Upper lobe of left lung (tissue), 6 donors: Measurements from ENCODE around the gene DNAJC21. TPM values are rescaled to one million over a fixed set of nuclear protein-coding genes. Genes with fewer than 3 reads are reported as not detected.

Experiments used
- ATAC-seq, 2 donors: fragments of 200-7000 bp; cut with Tn5 transposase; one replicate each; pipeline ENCODE4 v1.9.1; 2022; ENCODE audit warnings: mild to moderate bottlenecking in 2 of 2, moderate library complexity in 2 of 2; ENCODE audit not compliant: low FRiP score in 2 of 2
- DNase-seq, 2 donors: peaks; one replicate each; pipeline ENCODE4 v3.0.0-alpha.2; 2019 to 2020
- H3K27ac ChIP-seq, 4 donors: fragments of 200-600 bp; sonication (generic); one replicate each; pipeline ENCODE4 v1.5.1; 2016 to 2019
- H3K27me3 ChIP-seq, 4 donors: fragments of 200-600 bp; sonication (generic); one replicate each; pipeline ENCODE4 v1.5.1; 2017 to 2019
- H3K36me3 ChIP-seq, 4 donors: fragments of 200-600 bp; sonication (generic); one replicate each; pipeline ENCODE4 v1.5.1; 2016 to 2019
- H3K4me1 ChIP-seq, 4 donors: fragments of 200-600 bp; sonication (generic); one replicate each; pipeline ENCODE4 v1.5.1; 2018 to 2019
- H3K4me3 ChIP-seq, 4 donors: fragments of 200-600 bp; sonication (generic); one replicate each; pipeline ENCODE4 v1.5.1; 2017 to 2019; ENCODE audit warnings: mild to moderate bottlenecking in 2 of 4, moderate library complexity in 1 of 4
- H3K9me3 ChIP-seq, 4 donors: fragments of 200-600 bp; sonication (generic); one replicate each; pipeline ENCODE4 v1.5.1; 2018 to 2019
- EP300 ChIP-seq, 4 donors: sonication (generic); formaldehyde crosslinking; IDR thresholded peaks; one replicate each; pipeline ENCODE4 v1.5.1; 2017; ENCODE audit warnings: antibody characterized with exemption in 4 of 4, control low read depth in 2 of 4
- POLR2A ChIP-seq, 4 donors: fragments of 450-650 bp; IDR thresholded peaks; one replicate each; pipeline ENCODE4 v1.5.1; 2016 to 2017; ENCODE audit warnings: antibody characterized with exemption in 4 of 4, mild to moderate bottlenecking in 2 of 4
- POLR2AphosphoS5 ChIP-seq, 2 donors: sonication (generic); formaldehyde crosslinking; IDR thresholded peaks; one replicate each; pipeline ENCODE4 v1.5.1; 2017; ENCODE audit warnings: antibody characterized with exemption in 2 of 2
- WGBS, 2 donors: methylation state at CpG; one replicate each; pipeline ENCODE4 v1.1.5; 2017 to 2018; 5-methylcytosine and 5-hydroxymethylcytosine counted together
- total RNA-seq, 6 donors: library from RNA; depleted of rRNA in 4 of 6; stranded (reverse); fragments of >200 nt in 4 of 6; gene quantifications; one replicate each; pipeline versions ENCODE4 v1.1.0 to v1.2.1, GENCODE V29; 2016 to 2021
- TF ChIP-seq, protein P1 (sequence below), 6 experiments: fragments of 450-650 bp in 4 of 6; fragments of 200-600 bp in 2 of 6; sonication (generic) in 2 of 6; IDR thresholded peaks; one replicate each; pipeline ENCODE4 v1.5.1; 2016 to 2019; ENCODE audit warnings: antibody characterized with exemption in 6 of 6
- donor health status: DM: no; HTN: no; CAD: no; lungs with moderate emphysema.
- donor health status: DM: no; HTN: yes; CAD: no; lungs with severe emphysema.

Gene DNAJC21
- total RNA-seq, 6 donors from 2014 or later: 41.2 to 93.2 (median 46.3) TPM

DNA sequence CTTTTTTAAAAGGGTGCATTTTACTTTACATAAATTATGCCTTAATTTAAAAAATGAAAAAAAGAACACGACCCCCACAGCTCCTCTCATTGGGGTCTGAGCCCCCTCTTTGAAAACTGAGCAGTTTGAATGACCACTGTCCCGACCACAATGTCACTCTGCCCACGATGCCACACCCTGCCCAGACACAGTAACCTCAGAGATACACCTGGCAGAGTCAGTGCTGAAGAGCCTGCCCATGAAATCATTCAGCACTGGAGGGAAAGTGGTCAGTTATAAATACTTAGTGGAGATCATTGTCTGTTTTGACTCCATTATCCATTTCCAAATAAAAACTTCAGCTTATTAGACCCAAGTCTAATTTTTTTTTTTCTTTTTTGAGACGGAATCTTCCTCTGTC lies 49.3 kb downstream of the DNAJC21 start:
- no peaks in the 10 kb centered on the region for H3K36me3 ChIP-seq
- no peaks in the 10 kb centered on the region for H3K4me1 ChIP-seq
- 54 to 69% methylated on average over 4 of the region's 4 CpGs for WGBS, 2 donors
- H3K27me3 ChIP-seq: no peaks in the 10 kb centered on the region
- ATAC-seq (no peak), DNase-seq (no peak)
- H3K4me3 ChIP-seq: no peak overlapping the region
- no peaks in the 10 kb centered on the region for H3K9me3 ChIP-seq
- no peak overlapping the region for H3K27ac ChIP-seq
- TF ChIP-seq, protein P1, sequence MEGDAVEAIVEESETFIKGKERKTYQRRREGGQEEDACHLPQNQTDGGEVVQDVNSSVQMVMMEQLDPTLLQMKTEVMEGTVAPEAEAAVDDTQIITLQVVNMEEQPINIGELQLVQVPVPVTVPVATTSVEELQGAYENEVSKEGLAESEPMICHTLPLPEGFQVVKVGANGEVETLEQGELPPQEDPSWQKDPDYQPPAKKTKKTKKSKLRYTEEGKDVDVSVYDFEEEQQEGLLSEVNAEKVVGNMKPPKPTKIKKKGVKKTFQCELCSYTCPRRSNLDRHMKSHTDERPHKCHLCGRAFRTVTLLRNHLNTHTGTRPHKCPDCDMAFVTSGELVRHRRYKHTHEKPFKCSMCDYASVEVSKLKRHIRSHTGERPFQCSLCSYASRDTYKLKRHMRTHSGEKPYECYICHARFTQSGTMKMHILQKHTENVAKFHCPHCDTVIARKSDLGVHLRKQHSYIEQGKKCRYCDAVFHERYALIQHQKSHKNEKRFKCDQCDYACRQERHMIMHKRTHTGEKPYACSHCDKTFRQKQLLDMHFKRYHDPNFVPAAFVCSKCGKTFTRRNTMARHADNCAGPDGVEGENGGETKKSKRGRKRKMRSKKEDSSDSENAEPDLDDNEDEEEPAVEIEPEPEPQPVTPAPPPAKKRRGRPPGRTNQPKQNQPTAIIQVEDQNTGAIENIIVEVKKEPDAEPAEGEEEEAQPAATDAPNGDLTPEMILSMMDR (IDR thresholded peaks at IDR 0.05): no peak
- TF ChIP-seq EP300 (IDR thresholded peaks at IDR 0.05): no peak
- no peak for TF ChIP-seq POLR2A (IDR thresholded peaks at IDR 0.05)
- TF ChIP-seq POLR2AphosphoS5 (IDR thresholded peaks at IDR 0.05): no peak

DNA sequence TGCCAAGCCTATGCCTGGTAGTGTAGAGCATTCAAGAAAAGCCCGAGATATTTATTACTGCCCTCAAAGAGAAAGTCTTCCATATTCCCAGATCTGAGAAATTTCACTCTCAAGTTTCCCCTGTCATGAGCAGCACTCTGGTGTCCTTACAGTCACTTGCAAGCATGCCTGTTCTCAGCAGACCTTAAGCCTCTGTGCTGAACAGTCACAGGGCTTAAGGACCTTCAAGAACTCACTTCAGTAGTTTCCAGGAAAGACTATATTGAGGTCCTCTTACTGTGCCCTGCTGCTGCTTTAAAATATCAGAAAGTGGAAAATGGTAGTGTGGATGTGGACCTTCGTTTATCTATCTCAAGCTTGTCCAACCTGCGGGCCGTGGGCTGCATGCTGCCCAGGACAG lies 53.5 kb downstream of the DNAJC21 start:
- DNase-seq (peak in 1 of 2 donors; percentile 42), ATAC-seq (peak in 1 of 2 donors; percentile 30)
- Histone ChIP-seq H3K36me3 (no peaks in the 10 kb centered on the region), H3K4me1 (no peaks in the 10 kb centered on the region), H3K27ac (no peak overlapping the region), H3K9me3 (peaks cover 0 to 13% (median 2%) of the 10 kb centered on the region in 4 donors), H3K27me3 (no peaks in the 10 kb centered on the region), H3K4me3 (no peak overlapping the region)
- 70 to 71% methylated on average over 4 of the region's 4 CpGs for WGBS, 2 donors
- TF ChIP-seq POLR2AphosphoS5 (IDR thresholded peaks at IDR 0.05) (no peak), POLR2A (IDR thresholded peaks at IDR 0.05) (no peak), EP300 (IDR thresholded peaks at IDR 0.05) (peak in 1 of 4 donors; percentile 66)
- TF ChIP-seq, protein P1 (IDR thresholded peaks at IDR 0.05): no peak

DNA sequence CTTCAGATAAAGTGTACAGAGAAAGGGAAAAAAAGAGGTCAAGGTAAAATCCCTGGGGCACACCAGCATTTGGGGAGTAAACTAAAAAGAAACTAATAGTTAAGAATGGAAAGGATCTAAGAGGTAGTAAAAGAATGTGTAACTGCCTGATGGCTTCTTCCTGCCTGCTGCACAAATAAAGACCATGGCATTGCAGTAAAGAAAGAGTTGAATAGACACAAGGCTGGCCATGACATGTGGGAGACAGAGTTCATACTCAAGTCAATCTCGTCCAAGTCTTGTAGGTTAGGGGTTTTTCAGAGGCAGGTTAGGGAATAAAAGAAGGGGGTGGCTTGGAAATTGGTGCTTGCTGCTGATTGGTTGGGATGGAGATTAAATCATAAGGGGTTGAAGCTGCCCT lies 57.6 kb downstream of the DNAJC21 start:
- TF ChIP-seq EP300 (IDR thresholded peaks at IDR 0.05) (no peak), POLR2AphosphoS5 (IDR thresholded peaks at IDR 0.05) (no peak), POLR2A (IDR thresholded peaks at IDR 0.05) (no peak)
- TF ChIP-seq, protein P1 (IDR thresholded peaks at IDR 0.05): no peak
- DNase-seq (no peak), ATAC-seq (no peak)
- no peaks in the 10 kb centered on the region for H3K36me3 ChIP-seq
- no peak overlapping the region for H3K27ac ChIP-seq
- H3K9me3 ChIP-seq: peaks cover 0 to 13% (median 2%) of the 10 kb centered on the region in 4 donors
- WGBS, 2 donors: 72 to 82% methylated on average over 1 of the region's 1 CpG
- H3K27me3 ChIP-seq: no peaks in the 10 kb centered on the region
- H3K4me3 ChIP-seq: no peak overlapping the region
- H3K4me1 ChIP-seq: no peaks in the 10 kb centered on the region

DNA sequence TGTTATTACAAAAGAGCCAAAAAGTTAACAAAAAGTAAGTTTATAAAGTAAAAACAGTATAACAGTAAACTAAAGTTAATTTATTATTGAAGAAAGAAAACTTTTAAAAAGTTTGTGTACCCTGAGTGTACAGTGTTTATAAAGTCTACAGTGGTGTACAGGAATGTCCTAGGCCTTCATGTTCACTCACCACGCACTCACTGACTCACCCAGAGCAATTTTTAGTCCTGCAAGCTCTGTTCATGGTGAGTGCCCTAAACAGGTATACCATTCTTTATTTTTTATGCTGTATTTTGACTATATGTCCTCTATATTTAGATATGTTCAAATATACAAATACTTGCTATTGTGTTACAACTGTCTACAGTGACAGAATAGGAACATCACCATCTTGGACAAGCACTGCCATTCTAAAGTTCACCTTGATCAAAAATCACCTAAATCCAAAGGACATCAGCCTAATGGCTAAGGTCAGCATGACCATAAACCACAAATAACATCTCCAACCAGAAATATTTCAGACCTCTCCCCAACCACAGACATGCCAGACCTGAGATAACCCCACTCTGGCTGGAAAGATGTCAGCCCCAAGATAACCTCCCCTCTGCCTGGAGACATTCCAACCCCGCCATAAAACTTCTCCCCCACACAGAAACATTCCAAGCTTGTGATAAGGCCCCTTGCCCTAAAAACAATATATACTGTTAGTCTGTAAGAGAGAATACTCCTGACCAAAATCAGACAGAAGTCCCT lies 62.3 kb downstream of the DNAJC21 start:
- Histone ChIP-seq H3K4me3 (no peak overlapping the region), H3K27me3 (no peaks in the 10 kb centered on the region), H3K27ac (no peak overlapping the region), H3K4me1 (no peaks in the 10 kb centered on the region), H3K36me3 (no peaks in the 10 kb centered on the region), H3K9me3 (peaks cover 0 to 4% (median 2%) of the 10 kb centered on the region in 4 donors)
- TF ChIP-seq EP300 (IDR thresholded peaks at IDR 0.05) (no peak), POLR2A (IDR thresholded peaks at IDR 0.05) (no peak)
- DNase-seq (no peak), ATAC-seq (no peak)
- 82 to 86% methylated on average over 2 of the region's 2 CpGs for WGBS, 2 donors

DNA sequence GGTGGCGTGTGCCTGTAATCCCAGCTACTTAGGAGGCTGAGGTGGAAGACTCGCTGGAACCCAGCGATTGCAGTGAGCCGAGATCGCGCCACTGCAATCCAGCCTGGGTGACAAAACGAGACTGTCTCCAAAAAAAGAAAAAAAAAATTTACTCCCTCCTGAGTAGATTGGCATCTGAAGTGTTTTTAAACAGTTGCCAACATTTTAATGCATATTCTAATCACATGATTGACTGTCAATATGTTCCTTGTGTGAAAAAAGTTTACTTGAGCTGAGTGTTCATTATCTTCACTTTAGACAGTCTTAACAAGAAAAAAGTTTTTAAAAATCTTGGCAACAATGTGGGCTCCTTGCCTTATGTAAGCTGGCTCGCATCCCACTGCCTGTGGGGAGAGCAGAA lies 64.6 kb downstream of the DNAJC21 start:
- Histone ChIP-seq H3K4me1 (no peaks in the 10 kb centered on the region), H3K4me3 (no peak overlapping the region), H3K27me3 (no peaks in the 10 kb centered on the region), H3K27ac (no peak overlapping the region), H3K36me3 (no peaks in the 10 kb centered on the region), H3K9me3 (no peaks in the 10 kb centered on the region)
- ATAC-seq (no peak), DNase-seq (no peak)
- 78 to 86% methylated on average over 8 of the region's 8 CpGs for WGBS, 2 donors
- TF ChIP-seq EP300 (IDR thresholded peaks at IDR 0.05) (no peak), POLR2A (IDR thresholded peaks at IDR 0.05) (no peak)
- TF ChIP-seq, protein P1 (IDR thresholded peaks at IDR 0.05): no peak
